HepG2 (cell line): ENCODE results near the gene NUP93. TPM values are rescaled to one million over a fixed set of nuclear protein-coding genes. Genes with fewer than 3 reads are reported as not detected.

Source experiments
- ATAC-seq: fragments of 200-7000 bp; cut with Tn5 transposase; 3 replicates; pipeline ENCODE4 v1.9.1; 2020; ENCODE audit warnings: mild to moderate bottlenecking, moderate library complexity
- BruUV-seq: library from RNA; stranded (reverse); fragments of 400-500 nt; replicated peaks from 2 replicates; lab custom pipeline; 2021; lab: Mats Ljungman, UMichigan
- CTCF ChIA-PET: fragments of 300-600 bp; formaldehyde crosslinking; extraction: SDS; loops from one replicate; lab custom pipeline; 2021; ENCODE audit warnings: low total read pairs, inconsistent platforms, low intra/inter-chr PET ratio; lab: Yijun Ruan, JAX
- POLR2A ChIA-PET: fragments of 350-600 bp; sonication (Branson Sonifier 250); formaldehyde crosslinking; loops from one replicate; lab custom pipeline; 2020; ENCODE audit warnings: antibody characterized with exemption, inconsistent platforms; lab: Yijun Ruan, JAX
- DNase-seq: peaks from one replicate; pipeline ENCODE4 v3.0.0-alpha.2; 2015; ENCODE audit warnings: low spot score
- FAIRE-seq: peaks from 3 replicates; lab custom pipeline; 2011; peaks lifted over from hg19 to GRCh38; lab: Jason Lieb, UNC
- H2AFZ ChIP-seq: one replicate; pipeline ENCODE4 v1.6.1; 2011; ENCODE audit warnings: low read length, inconsistent platforms
- H3K27ac ChIP-seq: fragments of 300-600 bp; 3 replicates; pipeline ENCODE4 v1.8.0; 2011; ENCODE audit warnings: mixed run types, mild to moderate bottlenecking, mixed read lengths, low read length, inconsistent platforms; ENCODE audit not compliant: insufficient read depth; ENCODE audit errors: extremely low read length
- H3K27me3 ChIP-seq, 2 experiments: fragments of 200-600 bp in 1 of 2; 2 replicates in 1 of 2; 3 replicates in 1 of 2; pipeline versions ENCODE4 v1.6.0 to v1.8.0; 2011; ENCODE audit warnings: low read length in 2 of 2, mild to moderate bottlenecking in 2 of 2, moderate library complexity in 2 of 2, inconsistent platforms in 1 of 2; ENCODE audit not compliant: insufficient read depth in 2 of 2, control insufficient read depth in 1 of 2
- H3K36me3 ChIP-seq, 2 experiments: fragments of 200-600 bp in 1 of 2; replicated peaks in 1 of 2; 2 replicates in 1 of 2; 3 replicates in 1 of 2; pipeline versions ENCODE4 v1.5.1 to v1.8.0; 2011; ENCODE audit warnings: low read length in 2 of 2, inconsistent platforms in 1 of 2; ENCODE audit not compliant: insufficient read depth in 2 of 2, control insufficient read depth in 1 of 2
- H3K4me1 ChIP-seq: 2 replicates; pipeline ENCODE4 v1.5.1; 2012; ENCODE audit warnings: low read length, inconsistent platforms; ENCODE audit not compliant: insufficient read depth
- H3K4me2 ChIP-seq: 2 replicates; pipeline ENCODE4 v1.6.0; 2011; ENCODE audit warnings: low read depth, low read length, inconsistent platforms
- H3K4me3 ChIP-seq, 3 experiments: fragments of 200-600 bp in 1 of 3; sonication (generic), shearing (Covaris generic) in 1 of 3; replicated peaks in 1 of 3; 2 replicates each; pipeline ENCODE4 v1.5.1; 2011 to 2016; ENCODE audit warnings: low read length in 3 of 3, inconsistent platforms in 2 of 3, low read depth in 2 of 3, mild to moderate bottlenecking in 2 of 3, control low read depth in 1 of 3, mixed read lengths in 1 of 3; ENCODE audit not compliant: insufficient read depth in 1 of 3
- H3K79me2 ChIP-seq: one replicate; pipeline ENCODE4 v1.6.1; 2011; ENCODE audit warnings: low read length, inconsistent platforms; ENCODE audit not compliant: insufficient read depth
- H3K9ac ChIP-seq: 2 replicates; pipeline ENCODE4 v1.6.0; 2011; ENCODE audit warnings: mild to moderate bottlenecking, low read depth, low read length, inconsistent platforms; ENCODE audit not compliant: insufficient read depth
- H3K9me3 ChIP-seq: 2 replicates; pipeline ENCODE4 v1.5.1; 2012; ENCODE audit warnings: mild to moderate bottlenecking, low read length
- H4K20me1 ChIP-seq: 2 replicates; pipeline ENCODE4 v1.6.0; 2011; ENCODE audit warnings: inconsistent platforms, mild to moderate bottlenecking, low read length, moderate library complexity; ENCODE audit not compliant: insufficient read depth
- ATF6 ChIP-seq: sonication (generic); formaldehyde crosslinking; conservative IDR thresholded peaks from 2 replicates; pipeline ENCODE4 v1.4.0; 2020; ENCODE audit warnings: missing genetic modification reagents
- CREB1 ChIP-seq, 2 experiments: fragments of 450-650 bp in 1 of 2; IDR thresholded peaks; 2 replicates each; pipeline ENCODE4 v1.6.1; 2016 to 2017; ENCODE audit warnings: control low read depth in 1 of 2, mild to moderate bottlenecking in 1 of 2, missing compliant biosample characterization in 1 of 2, missing genetic modification characterization in 1 of 2
- FOXK2 ChIP-seq: fragments of 450-650 bp; IDR thresholded peaks from 2 replicates; pipeline ENCODE4 v1.6.1; 2016
- GMEB2 ChIP-seq: IDR thresholded peaks from 2 replicates; pipeline ENCODE4 v1.6.1; 2016; ENCODE audit warnings: missing biosample characterization, missing genetic modification reagents, low read depth
- HDAC1 ChIP-seq: sonication (generic); formaldehyde crosslinking; IDR thresholded peaks from 2 replicates; pipeline ENCODE4 v1.5.1; 2020; ENCODE audit warnings: mild to moderate bottlenecking, missing genetic modification reagents
- RELA ChIP-seq: sonication (generic); formaldehyde crosslinking; IDR thresholded peaks from 2 replicates; pipeline ENCODE4 v1.4.0; 2020; ENCODE audit warnings: missing genetic modification reagents
- SP140L ChIP-seq: sonication (generic); formaldehyde crosslinking; IDR thresholded peaks from 2 replicates; pipeline ENCODE4 v1.4.0; 2020; ENCODE audit warnings: missing genetic modification reagents, borderline replicate concordance
- XRCC5 ChIP-seq: fragments of 200-400 bp; formaldehyde crosslinking; optimal IDR thresholded peaks from 2 replicates; pipeline ENCODE3; 2017; ENCODE audit warnings: mild to moderate bottlenecking, low read length
- ZFP36 ChIP-seq: fragments of 150-350 bp; IDR thresholded peaks from 2 replicates; pipeline ENCODE4 v1.6.1; 2018; ENCODE audit warnings: borderline replicate concordance, low read length, low read depth; ENCODE audit not compliant: partially characterized antibody
- ZNF33B ChIP-seq: sonication (generic); formaldehyde crosslinking; IDR thresholded peaks from 2 replicates; pipeline ENCODE4 v1.5.1; 2020; ENCODE audit warnings: mild to moderate bottlenecking, missing genetic modification reagents
- ZNF530 ChIP-seq: sonication (generic); formaldehyde crosslinking; IDR thresholded peaks from 2 replicates; pipeline ENCODE4 v1.5.0; 2020; ENCODE audit warnings: low read depth, mild to moderate bottlenecking, missing genetic modification reagents
- ZNF768 ChIP-seq: sonication (generic); formaldehyde crosslinking; IDR thresholded peaks from 2 replicates; pipeline ENCODE4 v1.4.0; 2020; ENCODE audit warnings: missing genetic modification reagents
- WGBS: methylation state at CpG from one replicate; pipeline ENCODE4 v1.1.6; 2017; ENCODE audit warnings: low lambda C conversion rate; 5-methylcytosine and 5-hydroxymethylcytosine counted together
- in situ Hi-C: cut with HindIII; loops from 2 replicates; pipeline ENCODE4 v1.10.0; 2017; ENCODE audit warnings: low pct_unique_long_range_greater_than_20kb; ENCODE audit not compliant: extremely low pct_ligation_motif_present
- intact Hi-C: fragments of 100-400 bp; cut with micrococcal nuclease; formaldehyde crosslinking; loops from one replicate; pipeline ENCODE4 v1.10.0; 2022; ENCODE audit not compliant: unreplicated experiment
- polyA plus RNA-seq, 8 experiments: library from polyadenylated mRNA; depleted of rRNA in 3 of 8; stranded (reverse) in 7 of 8; unstranded in 1 of 8; fragments of >200 nt; fragmentation: Illumina TruSeq in 4 of 8; extraction: Trizol in 4 of 8; gene quantifications; 2 replicates each; pipeline versions ENCODE4 v1.2.1 to v1.2.3, GENCODE V29; 2011 to 2016; ENCODE audit warnings: low read depth in 4 of 8, missing spikeins in 1 of 8, mixed read lengths in 1 of 8; ENCODE audit not compliant: insufficient read depth in 1 of 8
- total RNA-seq, 5 experiments: library from RNA; depleted of rRNA; stranded (reverse); fragments of >200 nt; fragmentation: Illumina TruSeq; extraction: Trizol; gene quantifications; 2 replicates each; pipeline ENCODE4 v1.2.3, GENCODE V29; 2016; ENCODE audit warnings: low read depth in 1 of 5

Gene NUP93
- total and polyA plus RNA-seq, 2 of the 13 experiments (the other 11 are each of a cell fraction or from before 2014, with no cell fraction given) = 58.5 to 140 TPM

- WGBS = 40% methylated on average over 7 of the region's 8 CpGs
Measured at GRCh38 chr16:56878282-56878854, 148.4 kb downstream of the NUP93 start.

More at GRCh38 chr16:56878282-56878854, 148.4 kb downstream of the NUP93 start:
- TF ChIP-seq SP140L (CRISPR knock-in tag) = no peak
- TF ChIP-seq CREB1 (IDR thresholded peaks at IDR 0.05) = 0 out of 2 replicates have a peak, but pooled peaks have one; percentile 2
- TF ChIP-seq CREB1 (CRISPR knock-in tag; IDR thresholded peaks at IDR 0.05) = no peak
- TF ChIP-seq XRCC5 = no peak
- TF ChIP-seq ZNF33B (CRISPR knock-in tag) = no peak
- peak; percentile 95 for TF ChIP-seq ZNF768 (CRISPR knock-in tag)
- TF ChIP-seq FOXK2 = no peak
- TF ChIP-seq ATF6 (CRISPR knock-in tag) = no peak
- TF ChIP-seq ZNF530 (CRISPR knock-in tag) = no peak
- TF ChIP-seq ZFP36 = no peak
- no peak for TF ChIP-seq GMEB2 (CRISPR knock-in tag)
- TF ChIP-seq RELA = no peak
- TF ChIP-seq HDAC1 = no peak
- ATAC-seq = no peak
- Histone ChIP-seq H3K4me1 (no peaks in the 10 kb centered on the region), H3K4me3 (no peak overlapping the region), H3K36me3 (no peaks in the 10 kb centered on the region), H3K27me3 (no peaks in the 10 kb centered on the region; a peak in 1 of 5 replicates), H3K9me3 (no peaks in the 10 kb centered on the region), H4K20me1 (no peaks in the 10 kb centered on the region), H2AFZ (no peak overlapping the region), H3K79me2 (no peaks in the 10 kb centered on the region), H3K4me2 (no peak overlapping the region), H3K27ac (no peak overlapping the region), H3K9ac (no peak overlapping the region)
- in situ Hi-C loops = no loop called here
- no peak for DNase-seq
- ChIA-PET POLR2A (interaction anchor here (1.9 kb wide), 1 partner anchor 54 kb away, joined by 5 read pairs; the partner anchor contains the start of gene HERPUD1), CTCF (no interaction called here)
- intact Hi-C loops = no loop called here
- no peak for FAIRE-seq
- no TSS peak for BruUV-seq
